CD4-positive, alpha-beta memory T cell (primary cell): ENCODE results near the gene FOXN1. TPM values are rescaled to one million over a fixed set of nuclear protein-coding genes. Genes with fewer than 3 reads are reported as not detected.

Experiments
- CTCF ChIA-PET: fragments of 350-600 bp; sonication (Branson Sonifier 250); formaldehyde crosslinking; loops from one replicate; lab custom pipeline; 2021; ENCODE audit warnings: inconsistent platforms; ENCODE audit not compliant: partially characterized antibody; lab: Charles Lee
- POLR2A ChIA-PET: fragments of 350-600 bp; sonication (Branson Sonifier 250); formaldehyde crosslinking; loops from one replicate; lab custom pipeline; 2021; ENCODE audit not compliant: partially characterized antibody; lab: Charles Lee
- DNase-seq, 5 donors: peaks; one replicate each; pipeline versions ENCODE4 v3.0.0 to v3.0.0-alpha.2; 2020 to 2022; ENCODE audit warnings: mixed read lengths in 1 of 5
- H3K27ac ChIP-seq: one replicate; pipeline ENCODE4 v1.7.0; 2013; ENCODE audit warnings: low read depth, low read length
- H3K27me3 ChIP-seq: 2 replicates; pipeline ENCODE4 v1.7.0; 2013; ENCODE audit warnings: mild to moderate bottlenecking, low read length, moderate library complexity; ENCODE audit not compliant: insufficient read depth
- H3K36me3 ChIP-seq: 2 replicates; pipeline ENCODE4 v1.7.0; 2013; ENCODE audit warnings: mild to moderate bottlenecking, low read length, moderate library complexity; ENCODE audit not compliant: insufficient read depth
- H3K4me1 ChIP-seq: 2 replicates; pipeline ENCODE4 v1.7.0; 2013; ENCODE audit warnings: mild to moderate bottlenecking, low read length, moderate library complexity; ENCODE audit not compliant: insufficient read depth
- H3K4me3 ChIP-seq, 2 donors: one replicate each; pipeline ENCODE4 v1.7.0; 2013; ENCODE audit warnings: low read length in 2 of 2, mild to moderate bottlenecking in 1 of 2
- H3K9me3 ChIP-seq, 2 donors: one replicate each; pipeline ENCODE4 v1.7.0; 2013; ENCODE audit warnings: low read length in 2 of 2, control low read depth in 1 of 2; ENCODE audit not compliant: control insufficient read depth in 1 of 2
- H3K27ac Mint-ChIP-seq, 7 donors: one replicate each; pipeline ENCODE4 v1.8.0; 2020 to 2021; ENCODE audit warnings: mixed read lengths in 7 of 7, mild to moderate bottlenecking in 6 of 7, inconsistent platforms in 3 of 7, moderate library complexity in 3 of 7
- H3K27me3 Mint-ChIP-seq, 2 donors: one replicate each; pipeline ENCODE4 v1.8.0; 2020 to 2021; ENCODE audit warnings: mixed read lengths in 2 of 2
- H3K36me3 Mint-ChIP-seq, 2 donors: one replicate each; pipeline ENCODE4 v1.8.0; 2020 to 2021; ENCODE audit warnings: mixed read lengths in 2 of 2, inconsistent platforms in 1 of 2, mild to moderate bottlenecking in 1 of 2
- H3K4me1 Mint-ChIP-seq, 4 donors: one replicate each; pipeline ENCODE4 v1.8.0; 2020 to 2021; ENCODE audit warnings: mixed read lengths in 4 of 4, mild to moderate bottlenecking in 1 of 4
- H3K4me3 Mint-ChIP-seq, 8 donors: one replicate each; pipeline ENCODE4 v1.8.0; 2020 to 2021; ENCODE audit warnings: mixed read lengths in 8 of 8, mild to moderate bottlenecking in 7 of 8, moderate library complexity in 6 of 8, inconsistent platforms in 3 of 8
- H3K9me3 Mint-ChIP-seq, 8 donors: one replicate each; pipeline ENCODE4 v1.8.0; 2020 to 2021; ENCODE audit warnings: mixed read lengths in 8 of 8, mild to moderate bottlenecking in 5 of 8, inconsistent platforms in 3 of 8, moderate library complexity in 1 of 8
- intact Hi-C: fragments of 100-400 bp; cut with micrococcal nuclease; formaldehyde crosslinking; loops from one replicate; pipeline ENCODE4 v1.15.1; 2023
- polyA plus RNA-seq, 2 donors: library from polyadenylated mRNA; unstranded; fragments of 300-500 nt; fragmentation: Illumina TruSeq; gene quantifications; one replicate each; pipeline ENCODE4 v1.2.3, GENCODE V29; 2021
- total RNA-seq, 2 experiments: library from RNA; stranded (reverse); gene quantifications; one replicate each; pipeline ENCODE4 v1.2.3, GENCODE V29; 2021

Gene FOXN1
- total and polyA plus RNA-seq, 4 experiments from 2014 or later: not detected

- POLR2A ChIA-PET: no interaction called here
- Histone ChIP-seq H3K4me3 (no peak overlapping the region), H3K9me3 (no peaks in the 10 kb centered on the region), H3K36me3 (no peaks in the 10 kb centered on the region), H3K27me3 (no peaks in the 10 kb centered on the region), H3K4me1 (peaks cover 6% of the 10 kb centered on the region), H3K27ac (no peak overlapping the region)
- H3K4me1 Mint-ChIP-seq: peaks cover 6 to 14% (median 11%) of the 10 kb centered on the region in 4 donors
- no peaks in the 10 kb centered on the region for H3K36me3 Mint-ChIP-seq
- CTCF ChIA-PET: no interaction called here
- no peak for DNase-seq
- H3K4me3 Mint-ChIP-seq: no peak overlapping the region
- no peak overlapping the region for H3K27ac Mint-ChIP-seq
- H3K9me3 Mint-ChIP-seq: peaks cover 0 to 2% (median 0%) of the 10 kb centered on the region in 8 donors
- intact Hi-C loops: no loop called here
- no peaks in the 10 kb centered on the region for H3K27me3 Mint-ChIP-seq
These were observed 33.2 kb upstream of the FOXN1 start for GRCh38 chr17:28472871-28473497.

- H3K27me3 ChIP-seq: no peaks in the 10 kb centered on the region
- intact Hi-C loops: no loop called here
- H3K4me3 ChIP-seq: no peak within 1 kb of the TSS
- ChIA-PET CTCF (no interaction called here), POLR2A (no interaction called here)
- no peaks in the 10 kb centered on the region for H3K36me3 Mint-ChIP-seq
- peaks cover 0 to 2% (median 0%) of the 10 kb centered on the region in 8 donors for H3K9me3 Mint-ChIP-seq
- peak within 1 kb of the TSS in 3 of 7 donors; percentile 27 to 60 (median 30) for H3K27ac Mint-ChIP-seq
- H3K9me3 ChIP-seq: no peaks in the 10 kb centered on the region
- DNase-seq: no peak
- peaks cover 6% of the 10 kb centered on the region for H3K4me1 ChIP-seq
- no peak within 1 kb of the TSS for H3K4me3 Mint-ChIP-seq
- peaks cover 6 to 12% (median 11%) of the 10 kb centered on the region in 4 donors for H3K4me1 Mint-ChIP-seq
- H3K27me3 Mint-ChIP-seq: no peaks in the 10 kb centered on the region
- H3K36me3 ChIP-seq: no peaks in the 10 kb centered on the region
- H3K27ac ChIP-seq: no peak within 1 kb of the TSS
These were observed 32.6 kb upstream of the FOXN1 start, which contains the start of gene SLC13A2 for GRCh38 chr17:28473542-28473941. TSS of gene SLC13A2 (plus strand) at chr17:28473644. CDS start at chr17:28473713, 69 bp downstream.

DNA sequence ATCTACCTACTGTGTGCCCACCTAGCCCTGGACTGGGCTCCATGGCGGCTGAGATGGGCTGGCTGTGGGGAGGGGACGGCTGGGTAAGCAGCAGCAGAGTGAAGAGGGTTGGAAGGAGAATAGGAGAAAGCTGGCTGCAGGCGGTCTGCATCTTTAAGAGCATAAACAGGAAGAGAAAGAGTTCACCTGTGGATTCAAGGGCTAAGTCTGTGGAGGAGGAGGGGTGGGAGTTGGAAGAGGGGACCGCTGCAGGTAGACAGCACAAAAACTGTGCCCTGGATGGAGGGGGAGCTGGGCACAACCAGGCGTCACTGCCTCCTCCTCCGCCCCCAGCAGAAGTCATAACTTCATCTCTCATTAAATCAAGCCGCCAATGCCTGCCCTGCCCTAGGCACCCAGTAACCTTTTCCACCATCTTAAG lies 32.0 kb upstream of the FOXN1 start:
- ChIA-PET CTCF (no interaction called here), POLR2A (no interaction called here)
- H3K36me3 Mint-ChIP-seq: no peaks in the 10 kb centered on the region

GRCh38 chr17:28475151-28475900 lies 30.8 kb upstream of the FOXN1 start:
- Histone ChIP-seq H3K27ac (no peak overlapping the region), H3K4me1 (peaks cover 6% of the 10 kb centered on the region), H3K4me3 (no peak overlapping the region), H3K9me3 (no peaks in the 10 kb centered on the region), H3K27me3 (no peaks in the 10 kb centered on the region), H3K36me3 (no peaks in the 10 kb centered on the region)
- Mint-ChIP-seq H3K4me3 (peak overlapping the region in 3 of 8 donors; percentile 1 to 26 (median 23)), H3K36me3 (no peaks in the 10 kb centered on the region), H3K4me1 (peaks cover 6 to 10% (median 7%) of the 10 kb centered on the region in 4 donors), H3K27ac (peak overlapping the region in 5 of 7 donors; percentile 23 to 87 (median 70)), H3K9me3 (peaks cover 0 to 2% (median 0%) of the 10 kb centered on the region in 8 donors), H3K27me3 (no peaks in the 10 kb centered on the region)
- ChIA-PET CTCF (no interaction called here), POLR2A (interaction anchor here (0.7 kb wide), 1 partner anchor 13 kb away, joined by 3 read pairs; no protein-coding TSS in a partner anchor)
- intact Hi-C loops: no loop called here
- no peak for DNase-seq

More for the DNA sequence above, 32.0 kb upstream of the FOXN1 start:
- DNase-seq: no peak
- Mint-ChIP-seq H3K4me1 (peaks cover 6 to 10% (median 7%) of the 10 kb centered on the region in 4 donors), H3K9me3 (peaks cover 0 to 2% (median 0%) of the 10 kb centered on the region in 8 donors), H3K27ac (peak overlapping the region in 1 of 7 donors; percentile 30), H3K27me3 (no peaks in the 10 kb centered on the region), H3K4me3 (no peak overlapping the region)
- Histone ChIP-seq H3K27ac (no peak overlapping the region), H3K36me3 (no peaks in the 10 kb centered on the region), H3K4me3 (no peak overlapping the region), H3K27me3 (no peaks in the 10 kb centered on the region), H3K4me1 (peaks cover 6% of the 10 kb centered on the region), H3K9me3 (no peaks in the 10 kb centered on the region)
- intact Hi-C loops: no loop called here

DNA sequence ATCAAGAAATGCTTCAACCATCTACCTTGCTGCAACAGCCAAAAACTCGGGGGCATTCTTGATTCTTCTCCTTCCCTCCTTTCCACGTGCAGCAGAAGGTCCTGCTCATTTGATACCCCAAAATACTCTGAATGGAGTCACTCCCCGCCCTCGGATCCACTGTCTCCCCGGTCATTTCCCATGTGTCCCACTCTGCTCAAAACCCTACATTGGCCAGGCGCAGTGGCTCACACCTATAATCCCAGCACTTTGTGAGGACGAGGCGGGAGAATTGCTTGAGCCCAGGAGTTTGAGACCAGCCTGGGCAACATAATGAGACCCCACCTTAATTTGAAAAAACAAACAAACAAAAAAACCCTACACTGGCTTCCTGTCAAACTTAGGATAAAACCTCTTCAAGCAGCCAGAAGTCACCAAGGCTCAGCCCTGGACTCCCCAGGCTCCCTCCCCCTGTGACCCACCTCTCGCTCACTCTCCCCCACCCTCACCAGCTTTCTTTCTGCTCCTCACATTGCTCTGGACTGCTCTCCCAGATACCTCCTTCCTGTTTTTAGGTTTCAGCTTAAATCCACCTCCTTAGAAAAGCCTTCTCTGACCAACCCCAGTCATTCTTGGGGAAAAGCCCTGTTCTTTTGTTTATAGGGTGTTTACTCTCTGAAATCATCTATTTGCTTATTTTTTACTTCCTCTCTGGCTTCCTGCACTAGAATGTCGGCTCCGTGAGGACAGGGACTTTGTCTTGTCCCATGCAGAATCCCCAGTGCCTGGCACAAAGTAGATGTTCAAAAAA lies 29.9 kb upstream of the FOXN1 start:
- Mint-ChIP-seq H3K4me3 (no peak overlapping the region), H3K36me3 (no peaks in the 10 kb centered on the region), H3K27ac (peak overlapping the region in 3 of 7 donors; percentile 43 to 62 (median 48)), H3K4me1 (peaks cover 6 to 10% (median 7%) of the 10 kb centered on the region in 4 donors), H3K9me3 (peaks cover 0 to 2% (median 0%) of the 10 kb centered on the region in 8 donors), H3K27me3 (no peaks in the 10 kb centered on the region)
- peaks cover 6% of the 10 kb centered on the region for H3K4me1 ChIP-seq
- ChIA-PET POLR2A (no interaction called here), CTCF (no interaction called here)
- H3K9me3 ChIP-seq: no peaks in the 10 kb centered on the region
- intact Hi-C loops: no loop called here
- H3K27me3 ChIP-seq: no peaks in the 10 kb centered on the region
- H3K27ac ChIP-seq: no peak overlapping the region
- DNase-seq: no peak
- no peaks in the 10 kb centered on the region for H3K36me3 ChIP-seq
- H3K4me3 ChIP-seq: no peak overlapping the region

DNA sequence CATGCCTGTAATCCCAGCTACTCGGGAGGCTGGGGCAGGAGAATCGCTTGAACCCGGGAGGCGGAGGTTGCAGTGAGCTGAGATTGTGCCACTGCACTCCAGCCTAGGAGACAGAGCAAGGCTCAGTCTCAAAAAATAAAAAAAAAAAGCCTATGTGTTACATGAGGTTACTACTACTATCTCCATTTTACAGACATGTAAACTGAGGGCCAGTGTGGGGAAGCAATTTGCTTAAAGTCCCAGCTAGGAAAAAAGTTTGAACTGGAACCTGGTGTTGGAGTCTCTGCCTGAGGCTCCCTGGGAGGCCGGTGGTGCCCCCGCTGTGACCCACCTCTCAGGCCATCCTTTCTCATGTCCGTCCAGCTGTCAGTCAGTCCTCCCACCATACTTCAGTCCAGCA lies 28.2 kb upstream of the FOXN1 start:
- H3K27me3 Mint-ChIP-seq: no peaks in the 10 kb centered on the region
- ChIA-PET CTCF (no interaction called here), POLR2A (no interaction called here)
- Histone ChIP-seq H3K4me3 (no peak overlapping the region), H3K27me3 (no peaks in the 10 kb centered on the region), H3K27ac (no peak overlapping the region), H3K36me3 (no peaks in the 10 kb centered on the region), H3K4me1 (peaks cover 6% of the 10 kb centered on the region), H3K9me3 (no peaks in the 10 kb centered on the region)
- peaks cover 0 to 2% (median 0%) of the 10 kb centered on the region in 8 donors for H3K9me3 Mint-ChIP-seq
- DNase-seq: no peak
- no peak overlapping the region for H3K27ac Mint-ChIP-seq
- peaks cover 6 to 10% (median 7%) of the 10 kb centered on the region in 4 donors for H3K4me1 Mint-ChIP-seq
- no peaks in the 10 kb centered on the region for H3K36me3 Mint-ChIP-seq
- no peak overlapping the region for H3K4me3 Mint-ChIP-seq
- intact Hi-C loops: no loop called here
